Daoy (cell line): ENCODE measurements around the gene DPP7. TPM values are rescaled to one million over a fixed set of nuclear protein-coding genes. Genes with fewer than 3 reads are reported as not detected.

Source experiments
- DNase-seq: peaks from one replicate; pipeline ENCODE4 v3.0.0-alpha.2; 2015; ENCODE audit warnings: low read depth
- total RNA-seq: library from RNA; depleted of rRNA; stranded (reverse); fragments of >200 nt; shearing (Covaris generic); gene quantifications from 2 replicates; pipeline ENCODE4 v1.2.3, GENCODE V29; 2014; rRNA removed

Gene DPP7
- 23.0 and 35.4 TPM in 2 replicates for total RNA-seq

GRCh38 chr9:137114613-137115393, at the start of gene DPP7:
DPP7 (minus strand) TSS chr9:137114733; CDS start chr9:137114713, 20 bp downstream.
- peak; percentile 79 for DNase-seq

- DNase-seq = no peak
These were observed 49.3 kb upstream of the DPP7 start for GRCh38 chr9:137163805-137164204.

GRCh38 chr9:137163365-137163715, 48.8 kb upstream of the DPP7 start:
- DNase-seq = peak; percentile 74

GRCh38 chr9:137162505-137163364, 48.2 kb upstream of the DPP7 start:
- peak; percentile 79 for DNase-seq

- peak; percentile 62 for DNase-seq
These were observed 47.3 kb upstream of the DPP7 start for GRCh38 chr9:137161558-137162486.

- no peak for DNase-seq
These were observed 46.4 kb upstream of the DPP7 start for GRCh38 chr9:137160716-137161557.

- DNase-seq = no peak
These were observed 45.5 kb upstream of the DPP7 start for GRCh38 chr9:137160054-137160425.

- DNase-seq = no peak
These were observed 44.8 kb upstream of the DPP7 start for GRCh38 chr9:137159105-137160053.

GRCh38 chr9:137158625-137159024, 44.1 kb upstream of the DPP7 start:
- no peak for DNase-seq

GRCh38 chr9:137157618-137158415, 43.3 kb upstream of the DPP7 start:
- no peak for DNase-seq

- DNase-seq = peak; percentile 73
These were observed 42.2 kb upstream of the DPP7 start for GRCh38 chr9:137156567-137157375.

- no peak for DNase-seq
These were observed 38.4 kb upstream of the DPP7 start for GRCh38 chr9:137152844-137153405.

GRCh38 chr9:137150617-137151457, 36.3 kb upstream of the DPP7 start:
- DNase-seq = peak; percentile 56

- no peak for DNase-seq
These were observed 35.5 kb upstream of the DPP7 start for GRCh38 chr9:137149942-137150616.

GRCh38 chr9:137149363-137149762, 34.8 kb upstream of the DPP7 start:
- DNase-seq = no peak

- no peak for DNase-seq
These were observed 34.1 kb upstream of the DPP7 start for GRCh38 chr9:137148661-137149060.
